Measurements from ENCODE around the gene TSPAN14.
A peak's percentile ranks its signal among the peaks of the same experiment; 100 is the strongest.

The TSPAN14 gene

GRCh38 chr10:80454513-80455460 lies 677 bp downstream of the TSPAN14 start:
- no peak for DNase-seq (ENCODE audit: low read depth)

GRCh38 chr10:80455461-80456349 lies 1.6 kb downstream of the TSPAN14 start:
- no peak for DNase-seq (ENCODE audit: low read depth)

- no peak for DNase-seq (ENCODE audit: low read depth)
Observed at GRCh38 chr10:80457554-80458262, 3.6 kb downstream of the TSPAN14 start.

GRCh38 chr10:80458263-80458625 lies 4.1 kb downstream of the TSPAN14 start:
- no peak for DNase-seq (ENCODE audit: low read depth)

GRCh38 chr10:80458638-80459037 lies 4.5 kb downstream of the TSPAN14 start:
- no peak for DNase-seq (ENCODE audit: low read depth)

- peak; percentile 50 for DNase-seq (ENCODE audit: low read depth)
Observed at GRCh38 chr10:80459047-80459865, 5.1 kb downstream of the TSPAN14 start.

- no peak for DNase-seq (ENCODE audit: low read depth)
Observed at GRCh38 chr10:80460399-80461207, 6.5 kb downstream of the TSPAN14 start.

- no peak for DNase-seq (ENCODE audit: low read depth)
Observed at GRCh38 chr10:80461208-80462183, 7.4 kb downstream of the TSPAN14 start.

GRCh38 chr10:80462299-80462980 lies 8.3 kb downstream of the TSPAN14 start:
- no peak for DNase-seq (ENCODE audit: low read depth)

- no peak for DNase-seq (ENCODE audit: low read depth)
Observed at GRCh38 chr10:80462981-80463741, 9.1 kb downstream of the TSPAN14 start.

- no peak for DNase-seq (ENCODE audit: low read depth)
Observed at GRCh38 chr10:80463868-80464267, 9.8 kb downstream of the TSPAN14 start.

GRCh38 chr10:80464557-80465450 lies 10.7 kb downstream of the TSPAN14 start:
- no peak for DNase-seq (ENCODE audit: low read depth)

GRCh38 chr10:80465451-80465835 lies 11.3 kb downstream of the TSPAN14 start:
- no peak for DNase-seq (ENCODE audit: low read depth)

GRCh38 chr10:80465839-80466590 lies 11.9 kb downstream of the TSPAN14 start:
- DNase-seq (ENCODE audit: low read depth), result no peak

GRCh38 chr10:80466724-80467326 lies 12.7 kb downstream of the TSPAN14 start:
- no peak for DNase-seq (ENCODE audit: low read depth)

- peak; percentile 53 for DNase-seq (ENCODE audit: low read depth)
Observed at GRCh38 chr10:80468002-80468401, 13.9 kb downstream of the TSPAN14 start.

All from activated T-cell treated with anti-CD3 and anti-CD28 coated beads for 24 hours (primary cell).